ENCODE results near the gene STK32C.
"Not testable (repeated sequence)": the region's sequence is repeated elsewhere in the genome, so short reads cannot be mapped to it uniquely, and the experiment has no call there.

Gene STK32C

DNA sequence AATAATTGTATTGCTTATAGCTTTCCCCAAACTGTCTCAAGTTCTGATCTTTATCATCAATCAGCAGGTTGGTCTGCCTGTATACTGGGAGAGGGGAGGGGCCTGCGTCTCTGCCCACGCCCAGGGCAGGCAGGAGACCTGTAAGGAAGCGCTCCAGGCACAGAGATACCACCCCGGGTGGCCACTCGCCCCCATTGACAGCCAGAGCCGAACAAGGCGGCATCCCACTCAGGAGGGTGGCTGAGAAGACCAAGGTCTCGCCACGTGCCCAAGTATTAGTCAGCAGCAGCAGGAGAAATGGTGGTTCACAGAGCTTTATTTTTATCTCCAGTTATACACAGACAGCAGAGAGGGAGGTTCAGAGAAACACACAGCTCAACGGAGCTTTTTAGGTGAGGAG is 7.2 kb downstream of the STK32C start:
- DNase-seq: no peak

- DNase-seq: no peak
Measured at GRCh38 chr10:132299371-132300336, 8.1 kb downstream of the STK32C start.

- no peak for DNase-seq
Measured at GRCh38 chr10:132298038-132298881, 9.5 kb downstream of the STK32C start.

DNA sequence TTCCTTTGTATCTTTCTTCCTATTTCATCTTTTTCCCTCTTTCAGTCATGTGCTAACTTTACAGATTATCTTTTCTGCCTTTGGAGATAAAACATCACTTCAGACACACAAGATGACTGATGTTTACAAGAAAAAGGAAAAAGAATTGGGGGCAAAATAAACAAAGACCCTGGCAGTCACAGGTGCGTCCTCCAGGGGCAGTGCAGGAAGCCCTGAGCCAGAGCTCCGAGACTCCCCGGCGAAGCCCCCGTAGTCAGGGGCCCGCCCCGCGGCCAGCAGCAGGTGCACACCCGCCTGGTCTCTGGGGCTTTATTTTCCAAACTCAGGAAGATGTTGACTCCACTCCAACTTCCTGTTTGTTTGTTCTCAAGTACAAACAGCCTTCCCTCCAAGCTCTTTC is 10.2 kb downstream of the STK32C start:
- DNase-seq: no peak

- no peak for DNase-seq
Measured at GRCh38 chr10:132296666-132297443, 10.9 kb downstream of the STK32C start.

DNA sequence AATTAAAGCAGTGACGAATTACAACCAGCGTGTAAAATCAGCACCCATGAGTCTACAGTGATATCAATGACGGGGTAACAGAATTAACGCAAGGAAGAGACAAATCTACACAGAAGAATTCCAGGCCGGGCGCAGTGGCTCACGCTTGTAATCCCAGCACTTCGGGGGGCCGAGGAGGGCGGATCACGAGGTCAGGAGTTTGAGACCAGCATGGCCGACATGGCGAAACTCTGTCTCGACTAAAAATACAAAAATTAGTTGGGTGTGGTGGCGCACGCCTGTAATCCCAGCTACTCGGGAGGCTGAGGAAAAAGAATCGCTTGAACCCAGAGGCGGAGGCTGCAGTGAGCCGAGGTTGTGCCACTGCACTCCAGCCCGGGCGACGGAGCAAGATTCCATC is 12.3 kb downstream of the STK32C start:
- not testable (repeated sequence) for DNase-seq

GRCh38 chr10:132294561-132295318 is 13.0 kb downstream of the STK32C start:
- no peak for DNase-seq

GRCh38 chr10:132293813-132294520 is 13.8 kb downstream of the STK32C start:
- no peak for DNase-seq

DNA sequence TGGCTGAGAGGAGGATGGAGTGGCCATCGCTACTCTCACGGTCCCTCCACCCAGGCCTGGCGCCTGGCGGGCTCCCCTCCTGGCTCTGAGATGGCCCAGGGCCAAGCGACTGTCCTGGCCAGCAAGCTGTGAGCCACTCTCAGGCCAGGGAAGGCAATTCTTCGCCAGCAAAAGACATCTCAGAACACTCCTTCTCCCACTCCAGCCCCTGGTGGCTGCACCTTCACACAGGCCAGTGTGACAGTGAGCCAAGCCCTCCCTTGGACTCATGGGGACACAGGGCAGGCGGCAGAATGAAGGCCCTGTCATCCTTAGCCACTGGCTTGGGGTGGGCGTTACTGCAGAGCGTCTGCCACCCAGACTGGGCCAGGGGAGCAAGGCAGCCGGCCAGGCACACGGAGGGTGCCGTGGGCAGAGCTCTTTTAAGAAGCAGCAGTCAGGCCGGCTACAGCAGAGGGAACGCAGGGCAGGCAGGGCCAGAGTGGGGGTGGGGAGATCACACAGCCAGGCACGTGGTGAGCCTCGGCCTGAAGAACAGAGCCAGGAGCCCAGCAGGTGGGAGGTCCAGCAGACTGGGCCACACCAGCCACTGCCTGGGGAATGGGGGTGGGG is 14.4 kb downstream of the STK32C start:
- DNase-seq: peak; percentile 70

DNA sequence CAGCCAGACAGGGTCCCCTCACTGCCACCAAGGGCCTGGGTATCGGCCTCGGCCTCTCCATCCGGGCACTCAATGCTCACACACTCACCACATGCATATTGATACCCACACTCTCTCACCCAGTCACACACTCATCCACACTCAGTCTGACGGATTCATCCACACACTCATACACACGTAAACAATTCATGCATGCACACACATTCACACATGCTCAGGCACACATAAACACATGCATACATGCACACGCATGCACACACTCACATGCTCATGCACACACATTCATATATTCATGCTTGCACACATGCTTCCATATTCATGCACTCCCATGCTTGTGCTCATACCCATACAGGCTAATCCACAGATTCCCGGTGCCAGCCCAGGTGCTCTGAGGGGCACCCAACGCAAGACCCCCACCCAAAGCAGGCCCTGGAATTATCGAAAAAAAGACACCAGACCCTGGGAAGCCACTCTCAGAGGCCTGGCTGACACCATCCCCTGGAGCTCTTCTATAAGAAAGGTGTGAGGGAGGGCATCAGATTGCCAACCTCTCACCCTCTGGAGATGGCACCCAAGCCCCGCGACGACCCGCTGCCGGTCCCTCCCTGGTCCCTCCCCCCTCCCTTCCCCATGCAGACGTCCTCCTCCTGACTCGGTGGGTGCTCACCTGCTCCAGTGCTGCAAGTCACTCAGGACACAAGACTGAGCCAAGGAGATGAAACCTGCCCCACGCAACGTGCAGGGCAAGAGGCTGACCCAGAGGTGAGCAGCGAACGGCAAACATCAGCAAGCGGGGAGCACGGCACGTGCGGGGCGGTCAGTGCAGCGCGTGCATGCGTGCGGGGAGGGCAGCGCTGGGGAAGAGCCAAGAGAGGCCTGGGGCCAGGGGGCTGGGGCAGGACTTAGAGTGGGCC is 15.2 kb downstream of the STK32C start:
- DNase-seq: no peak

- DNase-seq: no peak
Measured at GRCh38 chr10:132291826-132292225, 15.9 kb downstream of the STK32C start.

- DNase-seq: no peak
Measured at GRCh38 chr10:132290631-132291030, 17.1 kb downstream of the STK32C start.

DNA sequence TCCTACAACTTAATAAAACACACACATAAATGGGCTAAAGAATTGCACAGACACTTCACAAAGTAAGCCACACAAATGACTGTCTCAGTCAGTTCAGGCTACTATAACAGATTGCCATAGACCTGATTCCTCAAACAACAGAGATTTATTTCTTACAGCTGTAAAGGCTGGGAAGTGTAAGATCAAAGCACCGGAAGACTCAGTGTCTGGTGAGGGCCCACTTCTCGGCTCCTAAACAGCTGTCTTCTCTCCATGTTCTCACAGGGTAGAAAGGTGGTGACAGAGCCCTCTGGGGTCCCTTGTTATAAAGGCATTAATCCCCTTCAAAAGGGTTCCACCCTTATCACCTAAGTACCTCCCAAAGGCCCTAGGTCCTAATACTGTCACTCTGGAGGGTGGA is 18.3 kb downstream of the STK32C start:
- DNase-seq: no peak

- DNase-seq: no peak
Measured at GRCh38 chr10:132283604-132284382, 24.0 kb downstream of the STK32C start.

- no peak for DNase-seq
Measured at GRCh38 chr10:132282667-132283603, 24.8 kb downstream of the STK32C start.

- DNase-seq: no peak
Measured at GRCh38 chr10:132281915-132282666, 25.7 kb downstream of the STK32C start.

DNA sequence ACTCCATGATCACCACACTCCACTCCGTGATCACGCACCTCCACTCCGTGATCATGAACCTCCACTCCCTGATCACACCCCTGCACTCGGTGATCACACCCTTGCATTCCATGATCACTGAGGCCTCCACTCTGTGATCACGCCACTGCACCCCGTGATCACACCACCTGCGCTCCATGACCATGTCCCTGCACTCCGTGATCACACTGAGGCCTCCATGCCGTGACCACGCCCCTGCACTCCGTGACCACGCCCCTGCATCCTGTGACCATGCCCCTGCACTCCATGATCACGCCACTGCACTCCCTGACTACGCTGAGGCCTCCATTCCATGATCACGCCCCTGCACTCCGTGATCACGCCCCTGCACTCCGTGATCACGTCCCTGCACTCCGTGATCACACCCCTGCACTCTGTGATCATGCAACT is 27.1 kb downstream of the STK32C start:
- DNase-seq: no peak
